Natural killer cell (primary cell): ENCODE data around the gene CASD1. TPM values are rescaled to one million over a fixed set of nuclear protein-coding genes. Genes with fewer than 3 reads are reported as not detected.

Experiments used
- ATAC-seq, 3 donors: fragments of 150-1000 bp in 2 of 3; fragments of 200-7000 bp in 1 of 3; cut with Tn5 transposase; 1 replicate in 1 of 3; 2 replicates in 2 of 3; pipeline ENCODE4 v1.10.0; 2021; ENCODE audit warnings: mild to moderate bottlenecking in 2 of 3, moderate library complexity in 2 of 3
- DNase-seq, 2 donors: peaks; one replicate each; pipeline versions ENCODE4 v3.0.0 to v3.0.0-alpha.2; 2013 to 2021; ENCODE audit warnings: mixed read lengths in 1 of 2
- H3K27ac ChIP-seq: one replicate; pipeline ENCODE4 v1.5.1; 2013; ENCODE audit warnings: mild to moderate bottlenecking, low read length
- H3K27me3 ChIP-seq: one replicate; pipeline ENCODE4 v1.6.1; 2013; ENCODE audit warnings: low read length; ENCODE audit not compliant: control insufficient read depth, insufficient read depth
- H3K36me3 ChIP-seq: one replicate; pipeline ENCODE4 v1.6.1; 2013; ENCODE audit warnings: low read length; ENCODE audit not compliant: control insufficient read depth, insufficient read depth
- H3K4me1 ChIP-seq: one replicate; pipeline ENCODE4 v1.6.1; 2013; ENCODE audit warnings: low read length; ENCODE audit not compliant: control insufficient read depth, insufficient read depth
- H3K4me3 ChIP-seq: one replicate; pipeline ENCODE4 v1.5.1; 2013; ENCODE audit warnings: low read length
- H3K9me3 ChIP-seq: one replicate; pipeline ENCODE4 v1.6.1; 2013; ENCODE audit warnings: low read length; ENCODE audit not compliant: control insufficient read depth, insufficient read depth
- H3K27ac Mint-ChIP-seq, 2 donors: one replicate each; pipeline ENCODE4 v1.8.0; 2022; ENCODE audit warnings: mild to moderate bottlenecking in 2 of 2, mixed read lengths in 2 of 2, moderate library complexity in 1 of 2
- H3K27me3 Mint-ChIP-seq, 2 donors: one replicate each; pipeline ENCODE4 v1.8.0; 2022; ENCODE audit warnings: low read depth in 2 of 2, mixed read lengths in 2 of 2
- H3K36me3 Mint-ChIP-seq: one replicate; pipeline ENCODE4 v1.8.0; 2022; ENCODE audit warnings: mixed read lengths
- H3K4me1 Mint-ChIP-seq, 2 donors: one replicate each; pipeline ENCODE4 v1.8.0; 2022; ENCODE audit warnings: mixed read lengths in 2 of 2
- H3K4me3 Mint-ChIP-seq: one replicate; pipeline ENCODE4 v1.8.0; 2022; ENCODE audit warnings: mild to moderate bottlenecking, moderate library complexity, mixed read lengths
- H3K9me3 Mint-ChIP-seq, 2 donors: one replicate each; pipeline ENCODE4 v1.8.0; 2022; ENCODE audit warnings: mixed read lengths in 2 of 2
- CTCF ChIP-seq: fragments of 200-600 bp; IDR thresholded peaks from one replicate; pipeline ENCODE4 v1.8.0; 2022; ENCODE audit warnings: antibody characterized with exemption
- WGBS: methylation state at CpG from one replicate; pipeline ENCODE4 v1.1.7; 2013; ENCODE audit warnings: missing lambda C conversion rate; ENCODE audit not compliant: insufficient coverage; 5-methylcytosine and 5-hydroxymethylcytosine counted together
- intact Hi-C: fragments of 100-400 bp; cut with micrococcal nuclease; formaldehyde crosslinking; loops from one replicate; pipeline ENCODE4 v1.14.2; 2022
- total RNA-seq, 4 donors: library from RNA; stranded (reverse); fragments of 120-200 nt in 1 of 4; gene quantifications; one replicate each; pipeline versions ENCODE4 v1.2.3 to v1.2.4, GENCODE V29; 2013 to 2022

CASD1 gene
- total RNA-seq, 3 donors from 2014 or later (not counting 1 experiment from before 2014, with no cell fraction given) = 23.7 to 32.1 (median 26.0) TPM

DNA sequence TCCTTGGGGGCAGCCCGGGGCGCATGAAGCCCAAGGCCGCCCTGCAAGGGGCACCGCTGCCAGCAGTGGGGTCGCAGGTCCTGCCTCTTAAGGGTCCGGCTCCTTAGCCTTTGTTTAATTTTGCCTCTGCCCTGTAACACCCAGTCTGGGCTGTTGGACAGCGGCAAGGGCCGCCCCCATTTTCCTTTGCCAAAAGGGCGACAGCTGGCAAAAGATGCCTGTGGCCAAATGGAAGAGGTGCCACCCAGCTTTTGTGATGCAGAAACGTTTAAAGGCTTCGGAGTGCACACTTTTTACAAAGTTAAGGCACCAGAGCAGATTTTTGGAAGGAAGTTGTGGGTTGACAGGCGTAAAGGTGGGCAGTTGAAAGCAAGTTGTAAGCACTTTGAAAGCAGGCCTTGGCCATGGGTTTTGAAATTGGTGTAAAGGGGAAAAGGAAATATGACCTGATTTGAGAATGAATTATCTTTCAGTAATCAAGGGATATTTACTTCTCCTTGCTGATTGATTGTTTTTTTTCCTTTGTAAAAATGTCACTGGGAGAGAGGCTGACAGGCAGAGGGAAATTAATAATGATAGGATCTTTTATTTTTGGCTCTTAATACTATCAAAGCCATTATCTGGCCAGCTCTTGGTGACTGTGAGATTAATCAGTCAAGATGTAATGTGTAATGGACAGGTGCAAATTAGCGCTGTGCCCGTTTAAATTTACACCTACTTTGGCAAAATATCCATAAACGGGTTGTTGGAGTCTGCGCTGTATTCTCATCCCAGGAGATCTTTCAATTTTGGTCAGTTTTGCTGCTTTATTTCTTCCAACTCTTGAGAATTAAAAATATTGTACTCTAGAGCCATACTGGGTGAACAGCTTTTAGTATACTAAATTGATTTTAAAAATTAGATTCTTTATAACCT lies 1.2 kb downstream of the CASD1 start:
- no peak for TF ChIP-seq CTCF
- no peaks in the 10 kb centered on the region for H3K9me3 ChIP-seq
- Mint-ChIP-seq H3K27ac (peak overlapping the region in 1 of 2 donors; percentile 85), H3K9me3 (no peaks in the 10 kb centered on the region), H3K4me3 (peak overlapping the region; percentile 88), H3K4me1 (peaks cover 37 to 40% of the 10 kb centered on the region in 2 donors), H3K36me3 (no peaks in the 10 kb centered on the region), H3K27me3 (no peaks in the 10 kb centered on the region)
- intact Hi-C loops = loop anchor here (5.0 kb wide), 1 partner anchor 146 kb away; the partner anchor contains the start of gene SGCE
- WGBS = 23% methylated on average over 16 of the region's 16 CpGs
- H3K4me3 ChIP-seq = peak overlapping the region; percentile 81
- ATAC-seq (peak; percentile 1 to 24 (median 14)), DNase-seq (peak; percentile 38 to 67)
- H3K4me1 ChIP-seq = peaks cover 15% of the 10 kb centered on the region
- H3K36me3 ChIP-seq = no peaks in the 10 kb centered on the region
- peak overlapping the region; percentile 96 for H3K27ac ChIP-seq
- no peaks in the 10 kb centered on the region for H3K27me3 ChIP-seq

GRCh38 chr7:94511718-94512117 lies 2.1 kb downstream of the CASD1 start:
- H3K4me3 ChIP-seq = no peak overlapping the region
- peaks cover 15% of the 10 kb centered on the region for H3K4me1 ChIP-seq
- no peak for TF ChIP-seq CTCF
- H3K36me3 ChIP-seq = no peaks in the 10 kb centered on the region
- no peaks in the 10 kb centered on the region for H3K36me3 Mint-ChIP-seq
- no peaks in the 10 kb centered on the region for H3K9me3 ChIP-seq
- intact Hi-C loops = loop anchor here (5.0 kb wide), 1 partner anchor 146 kb away; the partner anchor contains the start of gene SGCE
- DNase-seq (peak in 1 of 2 donors; percentile 8), ATAC-seq (no peak)
- no peaks in the 10 kb centered on the region for H3K9me3 Mint-ChIP-seq
- H3K27ac Mint-ChIP-seq = peak overlapping the region in 1 of 2 donors; percentile 85
- no peak overlapping the region for H3K27ac ChIP-seq
- no peaks in the 10 kb centered on the region for H3K27me3 Mint-ChIP-seq
- H3K27me3 ChIP-seq = no peaks in the 10 kb centered on the region
- peak overlapping the region; percentile 88 for H3K4me3 Mint-ChIP-seq
- H3K4me1 Mint-ChIP-seq = peaks cover 44 to 48% of the 10 kb centered on the region in 2 donors

DNA sequence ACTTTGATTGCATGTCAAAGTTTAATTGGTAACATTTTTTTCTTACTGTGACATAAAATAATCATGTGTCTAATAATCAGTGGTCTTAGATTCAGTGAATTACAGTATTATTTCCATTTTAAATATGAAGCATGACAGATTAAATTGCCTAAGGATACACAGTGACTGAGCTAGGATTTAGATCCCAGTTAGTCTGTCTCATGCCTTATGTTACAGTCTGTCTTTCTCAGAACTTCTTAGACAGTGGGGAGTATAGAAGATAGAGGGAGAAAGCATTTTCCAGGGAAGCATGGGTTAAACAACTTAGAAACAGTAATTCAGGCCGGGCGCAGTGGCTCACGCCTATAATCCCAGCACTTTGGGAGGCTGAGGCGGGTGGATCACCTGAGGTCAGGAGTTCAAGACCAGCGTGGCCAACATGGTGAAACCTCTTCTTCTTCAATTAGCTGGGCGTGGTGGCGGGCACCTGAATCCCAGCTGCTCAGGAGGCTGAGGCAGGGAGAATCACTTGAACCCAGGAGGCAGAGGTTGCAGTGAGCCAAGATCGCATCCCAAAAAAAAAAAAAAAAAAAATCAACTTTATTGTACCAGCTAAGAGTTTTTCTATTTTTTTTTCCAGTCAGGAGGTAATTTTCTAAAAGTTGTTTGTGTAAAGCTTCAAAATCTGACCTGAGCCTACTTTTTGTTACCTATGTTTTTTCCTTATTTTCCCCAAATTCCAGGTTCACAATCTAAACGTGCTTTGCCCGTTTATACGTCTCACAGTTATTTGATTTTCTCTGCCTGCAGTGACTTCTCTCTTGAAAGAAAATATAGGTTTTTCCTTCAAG lies 3.3 kb downstream of the CASD1 start:
- 94% methylated on average over 10 of the region's 11 CpGs for WGBS
- Histone ChIP-seq H3K4me1 (peaks cover 15% of the 10 kb centered on the region), H3K4me3 (no peak overlapping the region), H3K27me3 (no peaks in the 10 kb centered on the region), H3K27ac (no peak overlapping the region), H3K36me3 (no peaks in the 10 kb centered on the region), H3K9me3 (no peaks in the 10 kb centered on the region)
- Mint-ChIP-seq H3K9me3 (no peaks in the 10 kb centered on the region), H3K4me1 (peaks cover 48 to 50% of the 10 kb centered on the region in 2 donors), H3K27ac (peak overlapping the region in 1 of 2 donors; percentile 85), H3K36me3 (no peaks in the 10 kb centered on the region), H3K27me3 (no peaks in the 10 kb centered on the region), H3K4me3 (peak overlapping the region; percentile 28)
- intact Hi-C loops = loop anchor here (5.0 kb wide), 1 partner anchor 144 kb away; the partner anchor contains the start of gene SGCE
- ATAC-seq (no peak), DNase-seq (no peak)
- TF ChIP-seq CTCF = no peak
